Measurements from ENCODE around the gene TOR1A. TPM values are rescaled to one million over a fixed set of nuclear protein-coding genes. Genes with fewer than 3 reads are reported as not detected.

TOR1A gene
- 10 to 100 TPM in 11 of 12 donors, not detected in 1; 21.5 to 31.6 (median 24.9) TPM for polyA plus RNA-seq (ENCODE audit: insufficient read length in 12 of 12)
- long read RNA-seq, donor 1, transcript TOR1A-201 (5 exons, 2,076 nt) = major isoform, 10 of 13 reads
- long read RNA-seq, donor 1, partial matches to known transcripts = 0 of 13 reads
- long read RNA-seq, donor 1, other reads (novel, unspliced or antisense) = 0 of 13 reads
- long read RNA-seq, donor 2, transcript TOR1A-201 (5 exons, 2,076 nt) = major isoform, 19 of 19 reads
- long read RNA-seq, donor 2, partial matches to known transcripts = 0 of 19 reads
- long read RNA-seq, donor 2, other reads (novel, unspliced or antisense) = 0 of 19 reads
- long read RNA-seq, donor 3, transcript TOR1A-201 (5 exons, 2,076 nt) = major isoform, 5 of 5 reads
- long read RNA-seq, donor 3, partial matches to known transcripts = 0 of 5 reads
- long read RNA-seq, donor 3, other reads (novel, unspliced or antisense) = 0 of 5 reads
- long read RNA-seq, donor 4, partial matches to known transcripts = 0 of 4 reads
- long read RNA-seq, donor 4, other reads (novel, unspliced or antisense) = 0 of 4 reads
- long read RNA-seq, donor 5 = 0 reads
- long read RNA-seq, donor 6, transcript TOR1A-201 (5 exons, 2,076 nt) = major isoform, 7 of 8 reads
- long read RNA-seq, donor 6, partial matches to known transcripts = 0 of 8 reads
- long read RNA-seq, donor 6, other reads (novel, unspliced or antisense) = 0 of 8 reads
- long read RNA-seq, donor 7, transcript TOR1A-201 (5 exons, 2,076 nt) = major isoform, 7 of 8 reads
- long read RNA-seq, donor 7, partial matches to known transcripts = 0 of 8 reads
- long read RNA-seq, donor 7, other reads (novel, unspliced or antisense) = 0 of 8 reads
- long read RNA-seq, donor 8, transcript TOR1A-201 (5 exons, 2,076 nt) = major isoform, 21 of 22 reads
- long read RNA-seq, donor 8, partial matches to known transcripts = 0 of 22 reads
- long read RNA-seq, donor 8, other reads (novel, unspliced or antisense) = 0 of 22 reads
- long read RNA-seq, donor 9, transcript TOR1A-201 (5 exons, 2,076 nt) = major isoform, 5 of 6 reads
- long read RNA-seq, donor 9, partial matches to known transcripts = 0 of 6 reads
- long read RNA-seq, donor 9, other reads (novel, unspliced or antisense) = 0 of 6 reads
- long read RNA-seq, donor 10, transcript TOR1A-201 (5 exons, 2,076 nt) = major isoform, 7 of 7 reads
- long read RNA-seq, donor 10, partial matches to known transcripts = 0 of 7 reads
- long read RNA-seq, donor 10, other reads (novel, unspliced or antisense) = 0 of 7 reads
- long read RNA-seq, donor 11, transcript TOR1A-201 (5 exons, 2,076 nt) = major isoform, 19 of 19 reads
- long read RNA-seq, donor 11, partial matches to known transcripts = 0 of 19 reads
- long read RNA-seq, donor 11, other reads (novel, unspliced or antisense) = 0 of 19 reads

- peak; percentile 93 for DNase-seq
Observed at GRCh38 chr9:129823935-129824601, at the start of gene TOR1A. Gene TOR1A (minus strand): TSS chr9:129824136. CDS start chr9:129824085, 51 bp downstream.

GRCh38 chr9:129871046-129871445, 47.1 kb upstream of the TOR1A start:
- DNase-seq = no peak

DNA sequence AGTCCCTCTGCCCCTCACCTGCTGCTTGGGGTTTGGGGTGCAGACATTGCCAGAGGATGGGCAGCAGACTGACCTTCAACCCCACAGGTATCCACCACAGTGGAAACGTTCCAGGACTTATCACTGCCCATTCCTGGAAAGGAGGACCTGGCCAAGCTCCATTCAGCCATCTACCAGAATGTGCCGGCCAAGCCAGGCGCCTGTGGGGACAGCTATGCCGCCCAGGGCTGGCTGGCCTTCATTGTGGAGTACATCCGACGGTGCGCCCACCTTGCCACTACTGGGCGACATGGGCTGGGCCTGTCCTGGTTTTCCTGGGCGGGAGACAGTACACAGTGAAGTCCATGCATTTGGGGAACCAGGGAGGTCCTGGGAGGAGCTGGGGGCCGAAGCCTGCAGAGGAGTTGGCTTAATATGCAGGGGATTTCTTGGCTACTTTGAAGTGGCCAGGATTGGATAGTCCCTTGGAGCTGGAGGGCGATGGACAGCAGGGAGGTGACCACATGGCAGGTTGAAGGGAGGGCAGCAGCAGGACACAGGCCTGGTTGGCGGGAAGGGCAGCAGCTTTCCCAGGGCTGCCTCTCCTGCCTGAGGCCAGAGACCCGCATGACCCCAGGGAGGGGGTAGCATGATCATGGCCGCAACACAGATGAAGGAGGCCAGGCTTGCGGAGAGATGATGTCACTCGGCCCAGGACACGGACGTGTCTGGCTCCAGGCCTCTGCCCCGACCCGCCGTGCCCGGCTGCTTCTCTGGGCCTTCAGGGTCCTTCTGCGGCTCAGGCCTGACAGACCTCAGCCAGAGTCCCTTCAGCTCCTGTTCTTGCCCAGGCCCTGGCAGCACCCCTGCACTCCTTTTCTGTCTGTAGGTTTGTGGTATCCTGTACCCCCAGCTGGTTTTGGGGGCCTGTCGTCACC, 45.9 kb upstream of the TOR1A start:
- DNase-seq = no peak

- no peak for DNase-seq
Observed at GRCh38 chr9:129868872-129869486, 45.0 kb upstream of the TOR1A start.

DNA sequence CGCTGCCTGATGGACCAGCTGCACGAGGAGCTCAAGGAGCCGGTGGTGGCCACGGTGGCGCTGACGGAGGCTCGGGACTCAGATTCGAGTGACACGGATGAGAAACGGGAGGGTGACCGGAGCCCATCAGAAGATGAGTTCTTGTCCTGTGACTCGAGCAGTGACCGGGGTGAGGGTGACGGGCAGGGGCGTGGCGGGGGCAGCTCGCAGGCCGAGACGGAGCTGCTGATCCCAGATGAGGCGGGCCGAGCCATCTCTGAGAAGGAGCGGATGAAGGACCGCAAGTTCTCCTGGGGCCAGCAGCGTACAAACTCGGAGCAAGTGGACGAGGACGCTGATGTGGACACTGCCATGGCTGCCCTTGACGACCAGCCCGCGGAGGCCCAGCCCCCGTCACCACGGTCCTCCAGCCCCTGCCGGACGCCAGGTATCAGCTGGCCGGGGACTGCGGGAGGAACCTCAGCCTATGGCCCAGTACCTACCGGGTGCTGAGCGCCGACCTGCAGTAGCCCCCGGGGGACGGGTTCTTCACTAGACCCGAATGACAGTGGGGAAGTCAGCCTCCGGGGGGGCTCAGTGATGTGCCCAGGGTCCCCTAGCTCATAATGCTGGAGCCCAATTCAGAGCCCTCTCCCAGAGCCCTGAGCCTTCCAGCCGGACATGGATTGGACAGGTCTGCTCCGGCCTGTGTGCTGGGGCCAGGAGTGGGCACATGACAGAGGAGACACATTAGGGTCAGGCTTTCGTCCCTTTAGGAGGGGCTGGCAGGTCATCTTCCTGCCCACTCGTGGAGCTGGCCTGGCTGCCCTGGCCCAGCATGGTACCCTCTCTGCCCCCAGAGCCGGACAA, 44.3 kb upstream of the TOR1A start:
- DNase-seq = no peak

- DNase-seq = no peak
Observed at GRCh38 chr9:129867136-129868022, 43.4 kb upstream of the TOR1A start.

DNA sequence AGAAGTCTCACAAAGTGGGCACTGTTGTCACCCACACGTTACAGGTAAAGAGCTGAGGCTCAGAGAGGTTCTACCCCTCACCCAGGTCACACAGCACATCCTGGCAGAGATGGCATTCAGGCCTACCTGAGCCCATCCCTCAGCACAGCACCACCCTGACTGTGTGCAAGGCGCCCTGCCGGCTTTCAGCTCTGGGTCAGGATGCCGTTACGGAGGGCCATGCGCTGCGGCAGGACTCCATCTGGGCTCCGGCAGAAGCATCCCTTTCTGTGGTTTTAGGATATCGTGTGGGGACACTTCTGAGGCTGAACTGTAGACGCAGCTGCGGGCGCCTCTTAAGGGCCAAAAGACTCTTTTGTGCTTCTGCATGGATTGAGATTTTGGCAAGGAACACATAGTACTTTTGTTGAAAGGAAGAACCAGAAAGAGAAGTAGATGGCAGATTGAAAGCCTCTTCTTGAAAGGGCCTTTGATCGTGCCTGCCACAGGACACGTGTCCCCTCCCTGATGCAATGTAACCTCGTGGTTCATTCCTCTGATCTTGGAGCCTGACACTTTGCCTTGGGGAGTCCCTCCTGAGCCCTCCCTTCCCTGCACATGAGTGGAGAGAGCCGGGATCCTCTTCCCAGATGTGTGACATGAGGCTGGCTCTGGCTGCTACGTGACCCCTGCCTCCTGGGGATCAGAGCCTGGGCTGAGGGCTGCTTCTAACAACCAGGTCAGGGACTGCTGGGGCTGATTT, 42.6 kb upstream of the TOR1A start:
- no peak for DNase-seq

GRCh38 chr9:129865668-129866320, 41.9 kb upstream of the TOR1A start:
- no peak for DNase-seq

DNA sequence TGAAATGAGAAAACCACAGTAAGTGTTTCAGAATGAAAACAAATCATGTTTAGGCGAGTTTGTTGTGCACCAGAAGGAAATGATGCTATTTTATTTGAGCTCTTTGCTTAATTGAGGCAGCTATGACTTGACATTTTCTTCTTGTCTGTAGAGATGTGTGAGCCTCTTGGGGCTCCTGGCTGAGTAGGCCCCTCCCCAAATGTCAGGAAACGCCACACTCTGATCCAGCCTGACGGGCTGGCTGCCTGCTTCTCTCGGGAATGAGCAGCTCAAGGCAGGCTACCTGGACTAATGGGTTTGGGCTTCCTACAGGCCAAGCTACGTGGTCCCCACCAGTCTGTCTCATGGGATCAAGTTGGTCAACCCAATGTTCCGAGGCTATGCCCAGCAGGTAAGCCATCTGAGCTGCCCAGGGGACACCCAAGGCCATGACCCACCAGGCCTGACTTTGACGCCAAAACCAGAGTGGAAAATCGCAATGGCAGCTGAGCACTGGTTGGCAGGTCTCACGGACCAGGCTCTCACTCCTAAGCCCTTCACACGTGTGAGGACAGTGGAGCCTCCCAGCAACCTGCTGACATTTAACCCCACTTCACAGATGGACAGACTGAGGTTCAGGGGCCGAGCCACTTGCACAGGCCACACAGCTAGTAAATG, 41.2 kb upstream of the TOR1A start:
- no peak for DNase-seq

GRCh38 chr9:129863059-129863690, 39.2 kb upstream of the TOR1A start:
- DNase-seq = no peak

DNA sequence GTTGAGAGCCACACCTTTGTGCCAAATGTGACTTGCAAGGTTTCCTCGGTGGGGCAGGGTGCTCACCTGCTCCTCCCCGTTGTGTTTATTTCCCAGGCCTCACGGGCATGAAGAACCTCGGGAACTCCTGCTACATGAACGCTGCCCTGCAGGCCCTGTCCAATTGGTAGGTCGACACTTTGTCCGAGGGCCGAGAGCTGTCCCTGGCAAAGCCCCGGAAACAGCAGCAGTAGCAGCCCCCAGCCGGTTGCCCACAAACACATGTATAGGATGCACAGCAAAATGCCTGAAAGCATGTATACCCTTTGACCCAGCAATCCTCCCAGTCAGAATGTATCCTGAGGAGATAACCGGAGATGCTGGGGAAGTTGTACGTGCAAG, 37.5 kb upstream of the TOR1A start:
- DNase-seq = no peak

- DNase-seq = no peak
Observed at GRCh38 chr9:129860653-129861446, 36.9 kb upstream of the TOR1A start.

- no peak for DNase-seq
Observed at GRCh38 chr9:129858167-129858962, 34.4 kb upstream of the TOR1A start.

All from muscle of arm (tissue), 14 donors.